Measurements from ENCODE around the gene RNF145. TPM values are rescaled to one million over a fixed set of nuclear protein-coding genes. Genes with fewer than 3 reads are reported as not detected.

The RNF145 gene
- total and polyA plus RNA-seq, 2 of the 13 experiments (the other 11 are each of a cell fraction or from before 2014, with no cell fraction given): 24.6 TPM

DNA sequence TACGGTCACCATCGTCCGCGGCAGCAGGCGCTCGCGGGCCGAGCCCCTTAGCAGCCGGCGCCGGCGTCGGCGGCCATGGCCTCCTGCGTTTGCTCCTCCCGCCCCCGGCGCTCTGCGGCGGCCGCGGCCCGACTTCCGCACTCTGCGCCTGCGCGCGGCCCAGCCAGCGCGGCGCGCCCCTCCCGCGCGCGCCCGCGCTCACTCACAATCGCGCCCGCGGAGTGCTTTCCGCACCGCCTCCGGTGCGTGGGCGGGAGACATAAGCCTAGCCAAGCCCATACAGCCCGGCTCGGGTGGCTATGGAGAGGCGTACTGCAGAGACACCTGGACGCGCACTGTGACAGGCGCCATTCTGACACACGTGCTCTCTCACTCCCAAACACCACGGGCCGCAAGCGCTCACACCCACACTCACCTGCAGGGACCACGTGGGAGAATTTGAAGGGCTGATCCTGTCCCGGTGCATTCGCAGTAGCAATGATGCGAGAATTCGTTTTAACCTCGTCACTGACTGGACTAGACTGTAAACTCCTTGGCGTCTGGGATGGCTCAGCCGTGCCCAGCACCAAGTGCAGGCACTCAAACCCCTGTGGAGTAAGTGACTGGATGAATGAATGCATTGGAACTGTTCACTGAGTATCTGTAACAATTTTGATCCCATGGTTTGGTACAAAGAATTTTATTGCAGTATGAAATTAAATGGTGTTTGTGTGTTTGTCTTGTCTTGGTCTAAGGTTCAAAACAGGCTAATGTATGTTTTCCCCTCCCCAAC lies at the start of gene RNF145 (continued):
- TF ChIP-seq, protein P1, sequence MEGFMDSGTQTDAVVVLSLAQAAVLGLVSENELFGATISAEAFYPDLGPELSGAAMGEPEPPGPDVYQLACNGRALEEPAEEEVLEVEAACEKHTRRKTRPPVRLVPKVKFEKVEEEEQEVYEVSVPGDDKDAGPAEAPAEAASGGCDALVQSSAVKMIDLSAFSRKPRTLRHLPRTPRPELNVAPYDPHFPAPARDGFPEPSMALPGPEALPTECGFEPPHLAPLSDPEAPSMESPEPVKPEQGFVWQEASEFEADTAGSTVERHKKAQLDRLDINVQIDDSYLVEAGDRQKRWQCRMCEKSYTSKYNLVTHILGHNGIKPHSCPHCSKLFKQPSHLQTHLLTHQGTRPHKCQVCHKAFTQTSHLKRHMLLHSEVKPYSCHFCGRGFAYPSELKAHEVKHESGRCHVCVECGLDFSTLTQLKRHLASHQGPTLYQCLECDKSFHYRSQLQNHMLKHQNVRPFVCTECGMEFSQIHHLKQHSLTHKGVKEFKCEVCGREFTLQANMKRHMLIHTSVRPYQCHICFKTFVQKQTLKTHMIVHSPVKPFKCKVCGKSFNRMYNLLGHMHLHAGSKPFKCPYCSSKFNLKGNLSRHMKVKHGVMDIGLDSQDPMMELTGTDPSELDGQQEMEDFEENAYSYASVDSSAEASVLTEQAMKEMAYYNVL (CRISPR knock-in tag; IDR thresholded peaks at IDR 0.05; ENCODE audit: borderline replicate concordance): no peak
- TF ChIP-seq ZMYM2 (CRISPR knock-in tag; IDR thresholded peaks at IDR 0.05) (peak; percentile 66), ZBTB7A (CRISPR knock-in tag; IDR thresholded peaks at IDR 0.05) (no peak), ZNF207 (IDR thresholded peaks at IDR 0.05; ENCODE audit: borderline replicate concordance) (no peak), GATAD1 (CRISPR knock-in tag; IDR thresholded peaks at IDR 0.05) (peak; percentile 61), CBFB (CRISPR knock-in tag; IDR thresholded peaks at IDR 0.05) (no peak; the same call in 1 of the 2 replicates), DNMT3B (CRISPR knock-in tag; conservative IDR thresholded peaks at IDR 0.05) (peak; percentile 66; the same call in 1 of the 2 replicates), SKI (IDR thresholded peaks at IDR 0.05; ENCODE audit: partially characterized antibody) (peak; percentile 49), ZNF557 (CRISPR knock-in tag; IDR thresholded peaks at IDR 0.05) (peak; percentile 67; the same call in 1 of the 2 replicates), ZNF331 (CRISPR knock-in tag; IDR thresholded peaks at IDR 0.05) (0 out of 2 replicates have a peak, but pooled peaks have one; percentile 31), FOXO1 (CRISPR knock-in tag; IDR thresholded peaks at IDR 0.05) (0 out of 2 replicates have a peak, but pooled peaks have one; percentile 20), ZNF777 (CRISPR knock-in tag; IDR thresholded peaks at IDR 0.05) (peak; percentile 71), SATB2 (CRISPR knock-in tag; IDR thresholded peaks at IDR 0.05) (no peak), ZNF34 (CRISPR knock-in tag; IDR thresholded peaks at IDR 0.05; ENCODE audit: borderline replicate concordance) (peak; percentile 58; the same call in 1 of the 2 replicates), ZNF30 (CRISPR knock-in tag; IDR thresholded peaks at IDR 0.05) (no peak), ZNF614 (CRISPR knock-in tag; IDR thresholded peaks at IDR 0.05; ENCODE audit: borderline replicate concordance) (no peak), LCORL (IDR thresholded peaks at IDR 0.05) (no peak), LCORL (CRISPR knock-in tag; IDR thresholded peaks at IDR 0.05) (no peak), CBX1 (IDR thresholded peaks at IDR 0.05; ENCODE audit: low read depth) (no peak), ZFAT (CRISPR knock-in tag; conservative IDR thresholded peaks at IDR 0.05) (peak; percentile 68; the same call in 1 of the 2 replicates), ZSCAN29 (CRISPR knock-in tag; conservative IDR thresholded peaks at IDR 0.05) (peak; percentile 36; the same call in 1 of the 2 replicates), ZFP62 (CRISPR knock-in tag; IDR thresholded peaks at IDR 0.05) (no peak)
- TF ChIP-seq, protein P2, sequence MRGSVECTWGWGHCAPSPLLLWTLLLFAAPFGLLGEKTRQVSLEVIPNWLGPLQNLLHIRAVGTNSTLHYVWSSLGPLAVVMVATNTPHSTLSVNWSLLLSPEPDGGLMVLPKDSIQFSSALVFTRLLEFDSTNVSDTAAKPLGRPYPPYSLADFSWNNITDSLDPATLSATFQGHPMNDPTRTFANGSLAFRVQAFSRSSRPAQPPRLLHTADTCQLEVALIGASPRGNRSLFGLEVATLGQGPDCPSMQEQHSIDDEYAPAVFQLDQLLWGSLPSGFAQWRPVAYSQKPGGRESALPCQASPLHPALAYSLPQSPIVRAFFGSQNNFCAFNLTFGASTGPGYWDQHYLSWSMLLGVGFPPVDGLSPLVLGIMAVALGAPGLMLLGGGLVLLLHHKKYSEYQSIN (CRISPR knock-in tag; IDR thresholded peaks at IDR 0.05; ENCODE audit: borderline replicate concordance): 0 out of 2 replicates have a peak, but pooled peaks have one; percentile 34
- TF ChIP-seq, protein P3, sequence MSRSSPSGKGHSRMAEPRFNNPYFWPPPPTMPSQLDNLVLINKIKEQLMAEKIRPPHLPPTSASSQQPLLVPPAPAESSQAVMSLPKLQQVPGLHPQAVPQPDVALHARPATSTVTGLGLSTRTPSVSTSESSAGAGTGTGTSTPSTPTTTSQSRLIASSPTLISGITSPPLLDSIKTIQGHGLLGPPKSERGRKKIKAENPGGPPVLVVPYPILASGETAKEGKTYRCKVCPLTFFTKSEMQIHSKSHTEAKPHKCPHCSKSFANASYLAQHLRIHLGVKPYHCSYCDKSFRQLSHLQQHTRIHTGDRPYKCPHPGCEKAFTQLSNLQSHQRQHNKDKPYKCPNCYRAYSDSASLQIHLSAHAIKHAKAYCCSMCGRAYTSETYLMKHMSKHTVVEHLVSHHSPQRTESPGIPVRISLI (CRISPR knock-in tag; IDR thresholded peaks at IDR 0.05; ENCODE audit: borderline replicate concordance): no peak

All from HepG2 (cell line).